22Rv1 (cell line): ENCODE data around the gene CPA5.

Experiments used
- CTCF ChIP-seq: fragments of 450-650 bp; IDR thresholded peaks from 2 replicates; pipeline ENCODE4 v1.5.1; 2017; ENCODE audit warnings: mild to moderate bottlenecking
- ZFX ChIP-seq: fragments of 450-650 bp; IDR thresholded peaks from 2 replicates; pipeline ENCODE4 v1.6.1; 2017; ENCODE audit warnings: antibody characterized with exemption, borderline replicate concordance

GRCh38 chr7:130298544-130299326 is 45.9 kb upstream of the CPA5 start:
- TF ChIP-seq CTCF (no peak), ZFX (no peak)
